ENCODE results near the gene IYD.

Gene IYD

GRCh38 chr6:150420428-150420827, 51.6 kb downstream of the IYD start:
- H3K4me3 ChIP-seq (ENCODE audit: low read length), result no peak overlapping the region
- H3K27ac ChIP-seq (ENCODE audit: low read length), result no peak overlapping the region
- H3K36me3 ChIP-seq (ENCODE audit: control insufficient read depth, low read depth, low read length), result no peaks in the 10 kb centered on the region
- H3K9me3 ChIP-seq (ENCODE audit: control insufficient read depth, low read depth, low read length), result no peaks in the 10 kb centered on the region
- H3K4me1 ChIP-seq (ENCODE audit: control insufficient read depth, low read depth, low read length), result peaks cover 5% of the 10 kb centered on the region
- no peaks in the 10 kb centered on the region for H3K27me3 ChIP-seq (ENCODE audit: control insufficient read depth, insufficient read depth, low read length)
- no peak overlapping the region for H3K9ac ChIP-seq (ENCODE audit: low read length)

DNA sequence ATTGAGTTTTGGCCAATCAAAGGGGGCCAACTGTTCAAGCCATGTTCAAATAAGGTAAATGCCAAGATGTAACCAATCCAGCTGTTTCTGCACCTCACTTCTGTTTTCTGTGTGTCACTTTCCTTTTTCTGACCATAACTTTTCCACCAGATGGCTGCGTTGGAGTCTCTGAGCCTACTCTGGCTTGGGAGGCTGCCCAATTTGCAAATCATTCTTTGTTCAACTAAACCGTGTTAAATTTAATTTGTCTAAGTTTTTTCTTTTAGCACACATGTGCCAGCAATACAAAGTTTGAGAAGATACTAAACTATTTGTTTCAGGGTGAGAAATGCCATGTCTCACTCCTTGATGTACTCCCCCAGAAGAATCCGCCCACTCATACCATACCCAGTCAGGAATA, 52.1 kb downstream of the IYD start:
- no peaks in the 10 kb centered on the region for H3K9me3 ChIP-seq (ENCODE audit: control insufficient read depth, low read depth, low read length)
- H3K4me1 ChIP-seq (ENCODE audit: control insufficient read depth, low read depth, low read length), result peaks cover 5% of the 10 kb centered on the region
- H3K27ac ChIP-seq (ENCODE audit: low read length), result no peak overlapping the region
- no peak overlapping the region for H3K9ac ChIP-seq (ENCODE audit: low read length)
- H3K36me3 ChIP-seq (ENCODE audit: control insufficient read depth, low read depth, low read length), result no peaks in the 10 kb centered on the region
- H3K4me3 ChIP-seq (ENCODE audit: low read length), result no peak overlapping the region
- H3K27me3 ChIP-seq (ENCODE audit: control insufficient read depth, insufficient read depth, low read length), result no peaks in the 10 kb centered on the region

GRCh38 chr6:150425508-150425907, 56.7 kb downstream of the IYD start:
- Histone ChIP-seq H3K36me3 (ENCODE audit: control insufficient read depth, low read depth, low read length) (no peaks in the 10 kb centered on the region), H3K4me1 (ENCODE audit: control insufficient read depth, low read depth, low read length) (no peaks in the 10 kb centered on the region), H3K9me3 (ENCODE audit: control insufficient read depth, low read depth, low read length) (no peaks in the 10 kb centered on the region), H3K27ac (ENCODE audit: low read length) (no peak overlapping the region), H3K4me3 (ENCODE audit: low read length) (no peak overlapping the region), H3K27me3 (ENCODE audit: control insufficient read depth, insufficient read depth, low read length) (no peaks in the 10 kb centered on the region), H3K9ac (ENCODE audit: low read length) (no peak overlapping the region)

GRCh38 chr6:150426198-150426597, 57.4 kb downstream of the IYD start:
- no peak overlapping the region for H3K4me3 ChIP-seq (ENCODE audit: low read length)
- no peaks in the 10 kb centered on the region for H3K9me3 ChIP-seq (ENCODE audit: control insufficient read depth, low read depth, low read length)
- H3K4me1 ChIP-seq (ENCODE audit: control insufficient read depth, low read depth, low read length), result no peaks in the 10 kb centered on the region
- no peaks in the 10 kb centered on the region for H3K27me3 ChIP-seq (ENCODE audit: control insufficient read depth, insufficient read depth, low read length)
- H3K36me3 ChIP-seq (ENCODE audit: control insufficient read depth, low read depth, low read length), result no peaks in the 10 kb centered on the region
- H3K27ac ChIP-seq (ENCODE audit: low read length), result no peak overlapping the region
- no peak overlapping the region for H3K9ac ChIP-seq (ENCODE audit: low read length)

- no peak overlapping the region for H3K9ac ChIP-seq (ENCODE audit: low read length)
- no peaks in the 10 kb centered on the region for H3K9me3 ChIP-seq (ENCODE audit: control insufficient read depth, low read depth, low read length)
These were observed 58.3 kb downstream of the IYD start for GRCh38 chr6:150427037-150427602.

GRCh38 chr6:150427843-150428242, 59.0 kb downstream of the IYD start:
- no peak overlapping the region for H3K27ac ChIP-seq (ENCODE audit: low read length)
- no peaks in the 10 kb centered on the region for H3K27me3 ChIP-seq (ENCODE audit: control insufficient read depth, insufficient read depth, low read length)
- H3K36me3 ChIP-seq (ENCODE audit: control insufficient read depth, low read depth, low read length), result no peaks in the 10 kb centered on the region
- no peak overlapping the region for H3K4me3 ChIP-seq (ENCODE audit: low read length)
- H3K9me3 ChIP-seq (ENCODE audit: control insufficient read depth, low read depth, low read length), result no peaks in the 10 kb centered on the region
- no peak overlapping the region for H3K9ac ChIP-seq (ENCODE audit: low read length)
- H3K4me1 ChIP-seq (ENCODE audit: control insufficient read depth, low read depth, low read length), result no peaks in the 10 kb centered on the region

More at GRCh38 chr6:150427037-150427602, 58.3 kb downstream of the IYD start:
- no peak overlapping the region for H3K4me3 ChIP-seq (ENCODE audit: low read length)
- no peaks in the 10 kb centered on the region for H3K4me1 ChIP-seq (ENCODE audit: control insufficient read depth, low read depth, low read length)
- H3K27ac ChIP-seq (ENCODE audit: low read length), result no peak overlapping the region
- no peaks in the 10 kb centered on the region for H3K27me3 ChIP-seq (ENCODE audit: control insufficient read depth, insufficient read depth, low read length)
- no peaks in the 10 kb centered on the region for H3K36me3 ChIP-seq (ENCODE audit: control insufficient read depth, low read depth, low read length)

DNA sequence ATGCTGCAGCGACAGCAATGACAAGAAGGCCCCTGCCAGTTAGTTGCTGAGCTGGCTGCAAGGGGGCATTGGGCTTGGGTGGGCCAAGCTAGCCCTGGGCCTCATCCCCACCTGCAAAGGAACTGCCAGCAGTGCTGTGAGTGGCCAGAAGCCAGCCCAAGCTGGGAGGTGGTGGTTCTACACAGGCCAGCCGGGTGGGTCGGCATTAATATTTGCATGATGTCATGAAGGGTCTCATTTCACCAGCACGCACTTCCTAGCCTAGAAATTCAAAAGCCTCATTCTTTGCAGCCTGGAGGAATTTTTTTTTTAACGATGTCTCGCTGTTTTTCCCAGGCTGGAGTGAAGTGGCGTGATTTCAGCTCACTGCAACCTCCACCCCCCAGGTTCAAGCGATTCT, 62.0 kb downstream of the IYD start:
- no peak overlapping the region for H3K9ac ChIP-seq (ENCODE audit: low read length)
- no peaks in the 10 kb centered on the region for H3K27me3 ChIP-seq (ENCODE audit: control insufficient read depth, insufficient read depth, low read length)
- H3K36me3 ChIP-seq (ENCODE audit: control insufficient read depth, low read depth, low read length), result no peaks in the 10 kb centered on the region
- no peaks in the 10 kb centered on the region for H3K9me3 ChIP-seq (ENCODE audit: control insufficient read depth, low read depth, low read length)
- H3K27ac ChIP-seq (ENCODE audit: low read length), result no peak overlapping the region
- H3K4me3 ChIP-seq (ENCODE audit: low read length), result no peak overlapping the region
- H3K4me1 ChIP-seq (ENCODE audit: control insufficient read depth, low read depth, low read length), result no peaks in the 10 kb centered on the region

DNA sequence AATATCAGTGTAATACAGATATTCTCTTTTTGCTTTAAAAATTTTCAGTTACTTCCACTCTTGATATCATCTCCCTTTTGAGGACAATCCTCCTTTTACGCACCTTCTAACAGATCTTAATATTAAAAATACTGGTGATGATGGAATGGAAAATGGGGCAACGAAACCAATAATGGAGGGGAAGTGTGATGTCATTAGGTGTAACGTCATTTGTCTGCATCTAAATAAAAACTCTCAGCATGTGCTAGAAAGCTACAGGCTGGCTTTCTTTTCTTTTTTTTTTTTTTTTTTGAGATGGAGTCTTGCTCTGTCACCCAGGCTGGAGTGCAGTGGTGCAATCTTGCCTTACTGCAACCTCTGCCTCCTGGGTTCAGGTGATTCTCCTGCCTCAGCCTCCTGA, 66.5 kb downstream of the IYD start:
- H3K36me3 ChIP-seq (ENCODE audit: control insufficient read depth, low read depth, low read length), result no peaks in the 10 kb centered on the region
- H3K4me1 ChIP-seq (ENCODE audit: control insufficient read depth, low read depth, low read length), result no peaks in the 10 kb centered on the region
- no peaks in the 10 kb centered on the region for H3K9me3 ChIP-seq (ENCODE audit: control insufficient read depth, low read depth, low read length)
- no peak overlapping the region for H3K4me3 ChIP-seq (ENCODE audit: low read length)
- H3K9ac ChIP-seq (ENCODE audit: low read length), result no peak overlapping the region
- no peaks in the 10 kb centered on the region for H3K27me3 ChIP-seq (ENCODE audit: control insufficient read depth, insufficient read depth, low read length)
- H3K27ac ChIP-seq (ENCODE audit: low read length), result no peak overlapping the region

DNA sequence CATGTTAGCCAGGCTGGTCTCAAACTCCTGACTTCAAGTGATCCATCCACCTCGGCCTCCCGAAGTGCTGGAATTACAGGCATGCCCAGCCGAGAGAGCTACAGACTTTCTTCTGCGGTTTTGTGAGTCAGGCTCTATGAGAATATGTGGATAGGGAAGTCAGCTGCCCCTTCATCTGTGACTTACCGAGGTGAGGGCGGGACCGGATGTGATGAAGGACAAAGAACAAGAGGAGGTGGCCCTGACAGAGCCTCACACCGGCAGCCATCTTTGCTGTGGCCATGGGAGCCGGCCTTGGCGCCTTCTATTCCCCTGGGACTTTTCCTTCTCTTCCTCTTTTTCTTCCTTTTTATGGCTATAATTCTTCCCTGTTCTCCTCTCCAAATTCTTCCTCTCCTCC, 67.0 kb downstream of the IYD start:
- Histone ChIP-seq H3K9ac (ENCODE audit: low read length) (no peak overlapping the region), H3K36me3 (ENCODE audit: control insufficient read depth, low read depth, low read length) (no peaks in the 10 kb centered on the region), H3K27ac (ENCODE audit: low read length) (no peak overlapping the region), H3K4me3 (ENCODE audit: low read length) (no peak overlapping the region), H3K27me3 (ENCODE audit: control insufficient read depth, insufficient read depth, low read length) (no peaks in the 10 kb centered on the region), H3K9me3 (ENCODE audit: control insufficient read depth, low read depth, low read length) (no peaks in the 10 kb centered on the region), H3K4me1 (ENCODE audit: control insufficient read depth, low read depth, low read length) (no peaks in the 10 kb centered on the region)

- H3K4me3 ChIP-seq (ENCODE audit: low read length), result no peak overlapping the region
- H3K27ac ChIP-seq (ENCODE audit: low read length), result no peak overlapping the region
- no peaks in the 10 kb centered on the region for H3K4me1 ChIP-seq (ENCODE audit: control insufficient read depth, low read depth, low read length)
- no peaks in the 10 kb centered on the region for H3K9me3 ChIP-seq (ENCODE audit: control insufficient read depth, low read depth, low read length)
- H3K36me3 ChIP-seq (ENCODE audit: control insufficient read depth, low read depth, low read length), result no peaks in the 10 kb centered on the region
- no peaks in the 10 kb centered on the region for H3K27me3 ChIP-seq (ENCODE audit: control insufficient read depth, insufficient read depth, low read length)
- H3K9ac ChIP-seq (ENCODE audit: low read length), result no peak overlapping the region
These were observed 70.6 kb downstream of the IYD start for GRCh38 chr6:150439373-150439772.

GRCh38 chr6:150443621-150444020, 74.8 kb downstream of the IYD start:
- H3K9me3 ChIP-seq (ENCODE audit: control insufficient read depth, low read depth, low read length), result no peaks in the 10 kb centered on the region
- H3K4me3 ChIP-seq (ENCODE audit: low read length), result no peak overlapping the region
- no peaks in the 10 kb centered on the region for H3K27me3 ChIP-seq (ENCODE audit: control insufficient read depth, insufficient read depth, low read length)
- H3K27ac ChIP-seq (ENCODE audit: low read length), result no peak overlapping the region
- H3K36me3 ChIP-seq (ENCODE audit: control insufficient read depth, low read depth, low read length), result no peaks in the 10 kb centered on the region
- H3K4me1 ChIP-seq (ENCODE audit: control insufficient read depth, low read depth, low read length), result no peaks in the 10 kb centered on the region
- H3K9ac ChIP-seq (ENCODE audit: low read length), result no peak overlapping the region

- Histone ChIP-seq H3K9me3 (ENCODE audit: control insufficient read depth, low read depth, low read length) (no peaks in the 10 kb centered on the region), H3K36me3 (ENCODE audit: control insufficient read depth, low read depth, low read length) (no peaks in the 10 kb centered on the region), H3K4me3 (ENCODE audit: low read length) (no peak overlapping the region), H3K9ac (ENCODE audit: low read length) (no peak overlapping the region), H3K4me1 (ENCODE audit: control insufficient read depth, low read depth, low read length) (no peaks in the 10 kb centered on the region), H3K27ac (ENCODE audit: low read length) (no peak overlapping the region), H3K27me3 (ENCODE audit: control insufficient read depth, insufficient read depth, low read length) (no peaks in the 10 kb centered on the region)
These were observed 75.5 kb downstream of the IYD start for GRCh38 chr6:150444308-150444707.
